IMR-90 (cell line): ENCODE results near the gene ZNRF4. TPM values are rescaled to one million over a fixed set of nuclear protein-coding genes. Genes with fewer than 3 reads are reported as not detected.
"Not testable (repeated sequence)": the region's sequence is repeated elsewhere in the genome, so short reads cannot be mapped to it uniquely, and the experiment has no call there.

ENCODE experiments used
- ATAC-seq: fragments of 200-7000 bp; cut with Tn5 transposase; 2 replicates; pipeline ENCODE4 v1.9.1; 2020; ENCODE audit warnings: low read depth, mild to moderate bottlenecking, moderate library complexity
- BruUV-seq: library from RNA; stranded (reverse); fragments of 400-500 nt; replicated peaks from 2 replicates; lab custom pipeline; 2021; lab: Mats Ljungman, UMichigan
- CTCF ChIA-PET: fragments of 300-600 bp; formaldehyde crosslinking; extraction: SDS; loops from one replicate; lab custom pipeline; 2021; ENCODE audit warnings: antibody characterized with exemption; lab: Yijun Ruan, JAX
- POLR2A ChIA-PET: fragments of 300-600 bp; sonication (Branson Sonifier 250); formaldehyde crosslinking; loops from one replicate; lab custom pipeline; 2022; ENCODE audit warnings: antibody characterized with exemption; ENCODE audit not compliant: unreplicated experiment; lab: Charles Lee
- DNase-seq: peaks from one replicate; pipeline ENCODE4 v3.0.0; 2013
- H2AFZ ChIP-seq: replicated peaks from 2 replicates; pipeline ENCODE3; 2013; ENCODE audit warnings: low read length, mild to moderate bottlenecking; ENCODE audit not compliant: poor library complexity
- H2AK5ac ChIP-seq: 2 replicates; pipeline ENCODE4 v1.6.1; 2013; ENCODE audit warnings: low read depth, low read length, inconsistent platforms
- H2AK9ac ChIP-seq: replicated peaks from 2 replicates; pipeline ENCODE3; 2013; ENCODE audit warnings: mild to moderate bottlenecking, low read depth, low read length, moderate library complexity; ENCODE audit not compliant: poor library complexity
- H2BK120ac ChIP-seq: 2 replicates; pipeline ENCODE4 v1.6.1; 2013; ENCODE audit warnings: low read depth, low read length, inconsistent platforms
- H2BK15ac ChIP-seq: 3 replicates; pipeline ENCODE4 v1.6.1; 2013; ENCODE audit warnings: low read depth, low read length, inconsistent platforms
- H2BK20ac ChIP-seq: 2 replicates; pipeline ENCODE4 v1.6.1; 2013; ENCODE audit warnings: low read depth, mild to moderate bottlenecking, inconsistent platforms, low read length, moderate library complexity
- H2BK5ac ChIP-seq: 2 replicates; pipeline ENCODE4 v1.6.1; 2013; ENCODE audit warnings: mild to moderate bottlenecking, low read depth, low read length, inconsistent platforms; ENCODE audit not compliant: poor library complexity, severe bottlenecking
- H3K14ac ChIP-seq: replicated peaks from 2 replicates; pipeline ENCODE4 v1.6.1; 2013; ENCODE audit warnings: low read depth, low read length, inconsistent platforms
- H3K18ac ChIP-seq: 2 replicates; pipeline ENCODE4 v1.6.1; 2013; ENCODE audit warnings: low read depth, low read length, control low read depth
- H3K23ac ChIP-seq: 2 replicates; pipeline ENCODE4 v1.6.1; 2013; ENCODE audit warnings: low read depth, low read length, inconsistent platforms
- H3K27ac ChIP-seq: 2 replicates; pipeline ENCODE4 v1.5.1; 2013; ENCODE audit warnings: mild to moderate bottlenecking, control low read depth, low read length; ENCODE audit not compliant: insufficient read depth
- H3K27me3 ChIP-seq: 2 replicates; pipeline ENCODE4 v1.6.1; 2013; ENCODE audit warnings: low read length; ENCODE audit not compliant: control insufficient read depth, insufficient read depth
- H3K36me3 ChIP-seq: 2 replicates; pipeline ENCODE4 v1.6.1; 2013; ENCODE audit warnings: low read length, mixed read lengths; ENCODE audit not compliant: control insufficient read depth, insufficient read depth
- H3K4ac ChIP-seq: 2 replicates; pipeline ENCODE4 v1.6.1; 2013; ENCODE audit warnings: low read depth, low read length, inconsistent platforms
- H3K4me1 ChIP-seq: 2 replicates; pipeline ENCODE4 v1.6.1; 2013; ENCODE audit warnings: low read length, mixed read lengths; ENCODE audit not compliant: control insufficient read depth, insufficient read depth
- H3K4me2 ChIP-seq: 2 replicates; pipeline ENCODE4 v1.6.1; 2013; ENCODE audit warnings: low read depth, mild to moderate bottlenecking, control low read depth, low read length, moderate library complexity
- H3K4me3 ChIP-seq: 2 replicates; pipeline ENCODE4 v1.5.1; 2013; ENCODE audit warnings: low read depth, mild to moderate bottlenecking, control low read depth, low read length, moderate library complexity; ENCODE audit not compliant: insufficient read depth
- H3K56ac ChIP-seq: 2 replicates; pipeline ENCODE4 v1.6.1; 2013; ENCODE audit warnings: low read length, inconsistent platforms; ENCODE audit not compliant: insufficient read depth; ENCODE audit errors: extremely low read depth
- H3K79me1 ChIP-seq, 2 experiments: 2 replicates each; pipeline ENCODE4 v1.6.1; 2013; ENCODE audit warnings: low read length in 2 of 2, inconsistent platforms in 1 of 2, low read depth in 1 of 2
- H3K9ac ChIP-seq: 2 replicates; pipeline ENCODE4 v1.6.1; 2013; ENCODE audit warnings: low read depth, low read length, control low read depth
- H3K9me1 ChIP-seq: 2 replicates; pipeline ENCODE4 v1.6.1; 2013; ENCODE audit warnings: low read length, inconsistent platforms; ENCODE audit not compliant: insufficient read depth
- H3K9me3 ChIP-seq: 2 replicates; pipeline ENCODE4 v1.6.1; 2013; ENCODE audit warnings: low read length; ENCODE audit not compliant: control insufficient read depth, insufficient read depth
- H4K20me1 ChIP-seq: 2 replicates; pipeline ENCODE4 v1.6.1; 2013; ENCODE audit warnings: low read length, inconsistent platforms; ENCODE audit not compliant: insufficient read depth
- H4K5ac ChIP-seq: 2 replicates; pipeline ENCODE4 v1.6.1; 2013; ENCODE audit warnings: mild to moderate bottlenecking, low read depth, low read length, control low read depth
- H4K8ac ChIP-seq, 2 experiments: 2 replicates each; pipeline ENCODE4 v1.6.1; 2013; ENCODE audit warnings: low read depth in 2 of 2, low read length in 2 of 2, control low read depth in 1 of 2, inconsistent platforms in 1 of 2
- H4K91ac ChIP-seq: 2 replicates; pipeline ENCODE4 v1.6.1; 2013; ENCODE audit warnings: low read depth, low read length, inconsistent platforms; ENCODE audit not compliant: insufficient read depth
- CEBPB ChIP-seq: IDR thresholded peaks from 2 replicates; pipeline ENCODE4 v1.6.1; 2012; ENCODE audit warnings: low read depth, low read length, improper control_type of control experiment
- CHD1 ChIP-seq: IDR thresholded peaks from 2 replicates; pipeline ENCODE4 v1.6.1; 2012; ENCODE audit warnings: low read depth, low read length, improper control_type of control experiment
- ELK1 ChIP-seq: fragments of 150-350 bp; IDR thresholded peaks from 2 replicates; pipeline ENCODE4 v1.6.1; 2016; ENCODE audit warnings: low read depth, mild to moderate bottlenecking, low read length, moderate library complexity, borderline replicate concordance
- MAZ ChIP-seq: IDR thresholded peaks from 2 replicates; pipeline ENCODE4 v1.6.1; 2012; ENCODE audit warnings: low read depth, mild to moderate bottlenecking, low read length, improper control_type of control experiment, moderate library complexity, borderline replicate concordance
- RAD21 ChIP-seq: IDR thresholded peaks from 2 replicates; pipeline ENCODE4 v1.6.1; 2012; ENCODE audit warnings: low read length, improper control_type of control experiment
- WGBS, 2 experiments: methylation state at CpG; one replicate each; pipeline versions ENCODE4 v1.1.5 to v1.1.7; 2013; ENCODE audit warnings: missing lambda C conversion rate in 2 of 2; ENCODE audit not compliant: insufficient read length in 1 of 2; ENCODE audit errors: extremely low coverage in 2 of 2; 5-methylcytosine and 5-hydroxymethylcytosine counted together
- dilution Hi-C: fragments of 300-500 bp; cut with HindIII; formaldehyde crosslinking; loops from one replicate; pipeline ENCODE4 v1.14.3; 2018; ENCODE audit warnings: low sequenced_read_pairs; ENCODE audit not compliant: unreplicated experiment
- in situ Hi-C: fragments of 300-500 bp; cut with MboI; formaldehyde crosslinking; loops from 3 replicates; pipeline ENCODE4 v1.14.3; 2019; ENCODE audit warnings: low sequenced_read_pairs, inconsistent platforms, mixed read lengths
- intact Hi-C: fragments of 100-400 bp; cut with micrococcal nuclease; formaldehyde crosslinking; loops from 2 replicates; pipeline ENCODE4 v1.10.0; 2022
- polyA plus RNA-seq, 3 experiments: library from polyadenylated mRNA; depleted of rRNA; stranded (reverse); fragments of >200 nt; gene quantifications; 2 replicates each; pipeline ENCODE4 v1.2.3, GENCODE V29; 2012; ENCODE audit warnings: low replicate concordance in 1 of 3
- total RNA-seq: library from RNA; depleted of rRNA; stranded (reverse); fragments of >200 nt; gene quantifications from 2 replicates; pipeline ENCODE4 v1.2.3, GENCODE V29; 2012

Gene ZNRF4
- total and polyA plus RNA-seq, 2 of the 4 experiments (the other 2 are of a cell fraction), result not detected

GRCh38 chr19:5455367-5456129 lies at the start of gene ZNRF4 (continued):
- TF ChIP-seq ELK1 (no peak), CEBPB (no peak), MAZ (no peak), CHD1 (no peak), RAD21 (no peak)

DNA sequence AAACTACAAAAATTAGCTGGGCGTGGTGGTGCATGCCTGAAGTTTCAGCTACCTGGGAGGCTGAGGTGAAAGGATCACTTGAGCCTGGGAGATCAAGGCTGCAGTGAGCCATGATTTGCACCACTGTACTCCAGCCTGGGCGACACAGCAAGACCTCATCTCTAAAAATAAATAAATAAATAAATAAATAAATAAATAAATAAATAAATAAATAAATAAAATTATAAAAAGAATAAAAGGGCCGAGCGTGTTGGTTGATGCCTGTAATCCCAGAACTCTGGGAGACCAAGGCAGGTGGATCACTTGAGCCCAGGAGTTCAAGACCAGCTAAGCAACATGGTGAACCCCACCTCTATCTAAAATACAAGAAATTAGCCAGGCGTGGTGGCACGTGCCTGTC lies 49.0 kb upstream of the ZNRF4 start:
- H3K9ac ChIP-seq, H3K27ac ChIP-seq, H3K4ac ChIP-seq, POLR2A ChIA-PET, BruUV-seq, H3K9me3 ChIP-seq, H4K91ac ChIP-seq, H3K56ac ChIP-seq, H2BK5ac ChIP-seq, H2BK120ac ChIP-seq, H2BK15ac ChIP-seq, H2AK9ac ChIP-seq, H3K4me1 ChIP-seq, H2AFZ ChIP-seq, dilution Hi-C loops, H3K36me3 ChIP-seq, CTCF ChIA-PET, H3K79me1 ChIP-seq, H4K8ac ChIP-seq, H2AK5ac ChIP-seq, H3K23ac ChIP-seq, H2BK20ac ChIP-seq, H3K14ac ChIP-seq, H3K4me3 ChIP-seq, H3K18ac ChIP-seq, in situ Hi-C loops, H3K27me3 ChIP-seq, DNase-seq, intact Hi-C loops, H4K5ac ChIP-seq, H4K20me1 ChIP-seq, H3K9me1 ChIP-seq, H3K4me2 ChIP-seq, ATAC-seq: not testable (repeated sequence)
- no CpG with 5 or more reads among the region's 6 CpGs for whole genome bisulfite sequencing, 2 experiments
